HG02840 (cell line): ENCODE measurements around the gene SRSF4.

Experiments used
- ATAC-seq: cut with Tn5 transposase; IDR thresholded peaks from one replicate; pipeline ENCODE4 v1.9.1; 2021; ENCODE audit warnings: mild to moderate bottlenecking, moderate library complexity, moderate number of reproducible peaks; ENCODE audit not compliant: unreplicated experiment, low FRiP score

The SRSF4 gene

DNA sequence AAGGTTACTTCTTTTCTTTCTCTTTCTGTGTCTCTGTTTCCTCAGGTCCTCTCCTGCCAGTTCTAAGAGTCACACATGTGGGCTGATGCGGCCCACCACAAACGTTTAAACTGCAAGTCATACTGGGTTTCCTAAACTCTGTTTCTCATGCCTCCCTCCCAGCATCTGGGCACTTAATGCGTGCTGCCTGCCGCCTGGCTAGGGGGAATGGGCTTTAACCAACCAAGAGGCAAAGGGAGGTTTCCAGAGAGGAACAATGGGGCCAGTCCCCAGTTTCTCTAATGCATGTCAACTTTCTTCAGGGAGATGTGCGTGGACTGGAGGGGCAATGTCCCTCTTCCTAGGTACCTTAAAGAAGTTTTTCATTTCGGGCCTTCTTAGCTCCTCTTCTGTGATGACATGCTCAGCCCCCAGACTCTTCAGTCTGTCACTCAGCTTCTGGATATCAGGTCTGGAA, 19.9 kb upstream of the SRSF4 start:
- no peak for ATAC-seq

DNA sequence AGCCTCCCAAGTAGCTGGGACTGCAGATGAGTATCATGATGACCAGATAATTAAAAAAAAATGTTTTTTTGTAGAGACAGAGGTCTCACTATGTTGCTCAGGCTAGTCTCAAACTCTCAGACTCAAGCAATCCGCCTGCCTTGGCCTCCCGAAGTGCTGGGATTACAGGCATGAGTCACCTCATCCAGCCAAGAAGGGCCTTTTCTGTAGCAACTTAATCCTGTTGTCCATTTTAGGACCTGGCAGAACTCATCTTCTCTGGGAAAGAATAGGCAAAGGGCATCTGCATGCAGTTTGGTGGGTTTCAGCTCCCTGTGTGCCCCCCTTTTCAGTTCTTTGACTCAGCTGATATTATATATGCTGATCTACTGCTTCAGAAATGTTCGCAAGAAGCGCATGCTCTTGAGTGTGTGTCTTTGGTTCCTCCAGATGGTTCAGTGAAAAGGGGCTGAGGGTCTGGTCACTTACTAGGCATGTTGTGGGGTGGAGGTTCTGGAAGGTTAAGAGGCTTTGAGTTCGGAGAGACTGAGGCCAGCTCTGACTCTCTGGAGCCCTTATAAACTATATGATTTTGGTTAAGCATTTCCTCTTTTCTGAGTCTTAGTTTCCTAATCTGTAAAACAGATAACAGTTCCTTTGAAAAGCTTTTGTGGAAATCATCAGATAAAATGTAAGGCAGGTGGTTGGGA, 19.4 kb upstream of the SRSF4 start:
- ATAC-seq = no peak

DNA sequence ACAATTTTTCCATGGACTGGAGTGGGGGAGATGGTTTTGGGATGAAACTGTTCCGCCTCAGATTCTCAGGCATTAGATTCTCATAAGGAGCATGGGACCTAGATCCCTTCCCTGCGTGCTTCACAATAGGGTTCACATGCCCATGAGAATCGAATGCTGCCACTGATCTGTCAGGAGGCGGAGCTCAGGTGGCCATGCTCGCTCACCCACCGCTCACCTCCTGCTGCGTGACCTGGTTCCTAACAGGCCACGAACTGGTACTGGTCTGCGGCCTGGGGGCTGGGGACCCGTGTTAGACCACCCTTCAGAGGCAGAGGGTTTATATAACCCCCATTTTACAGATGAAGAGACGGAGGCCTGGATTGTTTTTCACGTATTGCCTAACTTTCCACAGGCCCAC, 16.3 kb upstream of the SRSF4 start:
- no peak for ATAC-seq

DNA sequence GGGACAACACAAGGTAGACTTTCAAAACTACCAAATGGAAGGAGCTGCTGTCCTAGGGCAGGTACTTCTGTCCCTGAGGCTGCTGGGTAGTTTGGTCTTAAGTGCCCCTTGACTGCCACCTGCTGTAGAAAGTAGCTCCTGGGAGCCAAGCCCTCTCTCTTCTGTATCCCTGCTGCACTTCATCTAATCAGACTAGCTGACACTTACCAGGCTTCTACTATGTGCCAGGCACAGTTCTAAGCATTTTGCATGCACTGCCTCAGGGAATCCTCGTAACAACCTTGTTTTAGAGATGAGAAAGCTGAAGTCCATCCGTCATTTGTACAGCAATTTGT, 15.9 kb upstream of the SRSF4 start:
- ATAC-seq = no peak

DNA sequence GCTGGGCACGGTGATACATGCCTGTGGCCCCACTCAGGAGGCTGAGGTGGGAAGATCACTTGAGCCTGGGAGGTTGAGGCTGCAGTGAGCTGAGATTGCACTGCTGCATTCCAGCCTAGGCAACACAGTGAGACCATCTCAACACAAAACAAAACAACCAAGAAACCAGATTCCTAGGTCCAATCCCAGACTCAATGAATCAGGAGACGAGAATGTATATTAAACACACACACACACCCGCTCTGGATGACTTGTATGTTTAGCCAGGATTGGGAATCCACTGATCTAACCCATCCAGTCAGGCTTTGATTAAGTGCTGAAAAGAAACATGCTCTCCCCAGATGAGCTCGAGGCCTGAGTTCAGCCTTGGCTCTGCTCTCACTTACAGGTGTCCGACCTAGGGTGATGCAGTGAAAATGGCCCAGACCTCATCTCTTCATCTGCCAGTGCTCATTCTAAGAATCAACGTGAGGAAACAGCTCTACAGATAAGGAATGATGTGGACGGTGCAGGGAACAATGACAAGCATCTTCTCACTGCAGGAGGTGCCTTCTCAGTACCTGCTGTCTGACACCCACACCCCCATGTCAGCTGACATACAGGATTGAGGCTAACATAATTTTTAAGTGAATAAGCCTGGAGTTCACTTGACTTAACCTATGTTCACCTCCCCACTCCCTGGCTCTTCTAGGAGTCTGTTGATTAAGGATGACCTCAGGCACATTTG, 15.3 kb upstream of the SRSF4 start:
- ATAC-seq = no peak

DNA sequence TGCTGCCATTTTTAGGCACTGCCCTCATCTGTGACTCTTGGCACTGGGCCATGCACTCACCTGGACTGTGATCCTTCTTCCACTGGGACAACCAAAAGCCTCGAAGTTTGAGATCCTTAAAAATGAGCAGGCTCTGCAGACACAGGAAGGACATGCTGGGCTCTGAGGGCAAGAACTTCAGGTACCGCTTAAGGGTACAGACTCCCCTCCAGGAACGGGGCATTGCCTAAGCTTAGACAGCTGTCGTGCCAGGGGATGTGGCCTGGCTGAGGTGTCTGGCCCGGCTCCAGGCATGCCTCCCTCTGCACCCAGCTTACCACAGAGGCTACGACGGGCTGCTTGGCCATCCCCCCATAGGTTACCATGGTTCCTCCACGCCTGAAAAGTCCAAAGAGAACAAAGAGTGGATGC, 14.2 kb upstream of the SRSF4 start:
- no peak for ATAC-seq

DNA sequence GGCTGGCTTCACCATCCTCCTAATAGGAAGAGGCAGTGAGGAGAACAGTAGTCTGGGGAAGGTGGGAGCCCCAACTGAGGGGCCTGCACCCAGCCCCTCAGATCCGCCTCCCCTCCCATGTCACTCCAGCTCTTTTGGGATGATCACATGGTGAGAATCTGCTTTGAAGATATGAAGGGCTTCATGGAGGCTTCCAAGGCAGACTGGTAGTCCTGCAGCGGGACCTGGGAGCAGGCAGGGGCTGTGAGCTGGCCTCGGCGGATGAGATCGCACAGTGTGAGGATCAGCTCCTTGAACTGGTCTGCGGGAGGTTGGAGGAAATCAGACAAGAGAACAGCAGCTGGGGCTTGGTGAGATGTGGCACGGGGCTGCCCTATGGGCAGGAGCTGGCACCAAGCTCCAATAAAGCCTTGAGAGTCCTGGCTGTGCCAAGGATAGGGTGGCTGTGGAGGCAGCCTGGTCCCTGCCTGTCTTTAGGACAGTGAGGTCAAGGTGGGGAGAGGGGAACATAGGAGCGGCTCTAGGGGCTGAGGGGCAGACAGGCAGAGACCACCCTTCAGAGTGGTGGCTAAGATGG, 12.3 kb upstream of the SRSF4 start:
- ATAC-seq = no peak

DNA sequence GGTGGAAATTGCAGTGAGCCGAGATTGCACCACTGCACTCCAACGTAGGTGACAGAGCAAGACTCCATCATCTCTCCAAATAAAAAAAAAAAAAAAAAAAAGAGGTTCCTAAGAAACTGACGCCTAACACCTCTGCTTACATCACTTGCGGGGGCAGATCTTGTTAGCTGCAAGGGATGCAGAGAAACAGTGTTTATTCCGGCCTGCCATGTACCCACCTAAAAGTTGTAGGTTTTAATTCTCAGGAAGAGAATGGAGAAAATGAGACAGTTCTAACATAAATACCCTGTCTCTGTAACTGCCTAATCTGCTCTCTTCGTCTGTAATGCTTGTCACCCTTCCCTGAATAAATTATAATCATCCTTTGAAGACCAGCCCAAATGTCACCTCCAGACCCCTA, 9.0 kb upstream of the SRSF4 start:
- no peak for ATAC-seq

DNA sequence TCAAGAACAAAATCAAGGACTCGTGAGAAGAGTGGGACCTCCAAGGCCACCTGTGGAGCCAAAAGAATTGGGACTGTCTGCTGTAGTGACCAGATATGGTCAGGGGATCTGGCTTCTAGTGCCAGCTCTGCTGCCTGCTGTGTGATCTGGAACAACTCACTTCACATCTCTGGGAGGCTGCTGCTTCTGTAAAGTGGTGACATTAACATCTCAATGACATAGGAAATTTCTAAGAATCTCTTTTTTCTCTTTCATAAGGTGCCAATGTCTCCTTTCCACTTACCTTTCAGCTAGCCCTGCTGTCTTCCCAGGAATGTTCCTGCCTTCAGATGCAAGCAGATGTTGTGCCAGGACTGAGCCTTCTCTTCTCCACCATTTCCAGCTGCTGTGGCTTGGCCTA, 5.0 kb upstream of the SRSF4 start:
- no peak for ATAC-seq

DNA sequence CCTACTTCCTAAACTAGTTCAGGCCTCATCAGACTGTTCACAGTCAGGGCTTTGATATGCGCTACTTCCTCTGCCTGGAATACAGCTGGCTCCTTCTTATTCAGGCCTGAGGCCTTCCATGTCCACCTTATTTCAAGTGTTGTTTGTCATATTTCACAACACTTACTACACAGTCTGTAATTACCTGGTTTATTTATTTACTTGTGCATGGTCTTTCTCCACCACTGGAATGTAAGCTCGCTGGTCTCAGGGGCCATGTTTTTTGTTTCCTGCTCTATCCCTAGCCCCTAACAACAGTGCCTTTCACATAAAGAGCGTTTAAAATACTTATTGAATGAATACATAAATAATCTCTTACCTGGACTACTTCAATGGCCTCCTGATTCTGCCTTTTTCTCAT, 4.6 kb upstream of the SRSF4 start:
- no peak for ATAC-seq

DNA sequence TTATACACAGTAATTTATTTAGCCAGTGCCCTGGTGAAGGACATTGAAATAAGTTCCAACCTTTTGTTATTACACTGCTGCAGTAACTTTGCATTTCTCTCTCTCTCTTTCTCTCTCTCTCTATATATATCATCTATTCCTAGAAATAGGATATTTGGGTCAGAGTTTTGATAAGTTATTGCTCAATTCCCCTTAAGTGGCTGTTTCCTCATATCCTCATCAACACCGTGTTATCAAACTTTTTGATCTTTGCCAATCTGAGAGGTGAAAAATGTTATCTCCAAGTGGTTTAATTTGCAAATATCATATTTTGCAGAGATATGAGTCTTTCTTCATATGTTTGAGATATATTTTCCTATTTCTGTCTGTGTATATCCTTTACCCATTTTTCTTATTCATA, 1.6 kb upstream of the SRSF4 start:
- no peak for ATAC-seq

DNA sequence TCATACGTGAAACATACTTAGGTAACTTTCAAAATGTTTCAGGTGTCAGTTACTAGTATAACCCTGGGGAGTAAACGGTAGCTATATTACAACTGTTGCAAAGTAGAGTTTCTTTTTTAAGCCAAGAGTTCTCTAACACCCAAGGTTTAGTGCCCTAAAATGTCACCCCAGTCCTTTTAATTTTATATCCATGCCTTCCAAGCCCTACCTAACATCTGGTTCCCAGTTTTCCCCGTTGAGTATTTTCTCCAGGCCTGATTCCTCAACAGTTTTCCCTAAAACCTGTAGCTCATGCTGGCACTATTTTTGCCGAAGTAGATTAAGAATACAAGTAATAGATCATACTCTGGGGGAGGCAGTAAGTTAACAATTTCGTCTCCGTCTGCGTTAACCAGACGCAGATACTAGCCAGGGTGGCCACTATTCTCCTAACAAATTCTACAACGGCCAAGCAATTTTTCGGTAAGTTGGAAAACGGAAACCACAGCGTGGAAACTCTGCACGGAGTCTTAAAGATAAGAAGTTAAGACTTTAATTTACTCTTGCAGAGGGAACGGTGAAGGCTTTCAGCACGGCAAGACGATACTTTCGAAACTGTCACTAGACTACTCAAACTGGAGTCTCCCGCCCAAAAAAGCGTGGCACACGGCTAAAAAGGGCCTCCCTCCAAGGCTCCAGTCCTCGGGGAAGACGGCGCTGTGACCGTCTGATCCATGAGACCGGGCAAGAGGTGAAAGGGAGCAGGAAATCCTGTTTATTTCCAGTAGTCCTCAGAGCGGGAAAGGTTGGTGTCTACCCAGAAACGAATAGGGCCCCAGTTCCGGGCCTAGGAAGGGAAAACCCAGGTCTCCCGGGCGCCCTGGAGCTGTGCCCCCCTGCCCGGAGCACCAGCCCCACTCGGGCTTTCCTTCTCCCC, 945 bp downstream of the SRSF4 start:
- ATAC-seq = no peak

DNA sequence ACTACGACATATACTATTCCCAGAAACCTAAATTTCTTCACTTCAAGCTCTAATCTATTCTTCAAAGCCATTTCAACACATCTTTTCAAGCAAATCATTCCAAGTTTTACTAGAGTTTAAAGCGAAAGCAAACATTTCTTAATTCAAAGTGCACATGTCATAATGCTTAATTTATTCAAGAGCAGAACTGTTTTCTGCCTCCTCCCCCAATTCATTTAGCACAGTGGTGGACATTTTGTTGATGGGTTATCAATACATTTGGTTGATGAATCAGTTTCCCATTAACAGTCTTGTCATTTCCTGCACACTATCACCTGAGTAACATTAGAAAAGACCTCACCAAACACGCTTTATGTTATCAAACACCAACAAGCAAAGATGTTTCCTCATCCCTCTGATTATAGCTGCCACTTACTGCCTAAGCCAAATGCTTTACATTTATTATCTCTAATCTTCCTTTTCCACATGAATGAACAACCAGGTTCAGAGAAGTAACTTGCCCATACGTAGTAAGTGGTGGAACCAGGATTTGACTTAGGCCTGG, 2.0 kb downstream of the SRSF4 start:
- ATAC-seq = no peak

DNA sequence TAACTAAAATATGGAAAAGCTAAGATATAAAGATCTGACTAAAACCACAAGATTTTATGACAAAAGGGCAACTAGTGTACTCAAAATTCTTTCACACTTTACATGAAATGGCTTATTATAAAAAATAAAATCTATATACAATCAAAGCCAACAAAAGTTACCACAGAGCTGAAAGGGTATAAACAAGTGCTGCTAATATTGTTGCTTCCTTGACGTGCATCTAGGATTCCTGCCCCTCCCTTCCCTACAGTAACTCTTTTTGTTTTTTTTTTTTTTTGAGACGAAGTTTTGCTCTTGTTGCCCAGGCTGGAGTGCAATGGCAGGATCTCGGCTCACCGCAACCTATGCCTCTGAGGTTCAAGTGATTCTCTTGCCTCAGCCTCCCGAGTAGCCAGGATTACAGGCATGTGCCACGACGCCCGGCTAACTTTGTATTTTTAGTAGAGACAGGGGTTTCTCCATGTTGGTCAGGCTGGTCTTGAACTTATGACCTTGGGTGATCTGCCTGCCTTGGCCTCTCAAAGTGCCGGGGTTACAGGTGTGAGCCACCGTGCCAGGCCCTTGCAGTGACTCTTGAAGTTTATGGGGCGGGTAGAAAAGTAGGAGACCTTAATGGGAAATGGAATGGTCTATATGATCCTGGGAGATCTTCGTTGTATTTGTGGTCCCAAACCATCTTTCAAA, 4.5 kb downstream of the SRSF4 start:
- no peak for ATAC-seq

DNA sequence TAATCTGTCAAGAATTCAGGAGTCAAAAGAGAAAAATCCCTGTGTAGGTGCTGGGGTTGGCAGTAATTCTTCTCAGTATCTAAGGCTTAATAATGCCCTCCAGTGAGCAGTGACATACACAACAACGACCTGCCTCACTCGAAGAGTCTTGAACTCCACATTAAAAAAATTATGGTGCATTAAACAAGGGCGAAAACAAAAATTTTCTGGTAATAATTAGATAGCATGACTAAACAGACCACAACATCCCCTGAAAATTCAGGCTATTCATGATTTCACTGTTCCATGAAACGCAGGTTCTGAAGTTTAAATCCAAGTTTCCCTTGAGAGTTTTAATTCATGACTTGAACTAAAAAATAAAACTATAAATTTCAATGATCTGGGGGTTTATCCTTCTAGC, 5.1 kb downstream of the SRSF4 start:
- no peak for ATAC-seq

DNA sequence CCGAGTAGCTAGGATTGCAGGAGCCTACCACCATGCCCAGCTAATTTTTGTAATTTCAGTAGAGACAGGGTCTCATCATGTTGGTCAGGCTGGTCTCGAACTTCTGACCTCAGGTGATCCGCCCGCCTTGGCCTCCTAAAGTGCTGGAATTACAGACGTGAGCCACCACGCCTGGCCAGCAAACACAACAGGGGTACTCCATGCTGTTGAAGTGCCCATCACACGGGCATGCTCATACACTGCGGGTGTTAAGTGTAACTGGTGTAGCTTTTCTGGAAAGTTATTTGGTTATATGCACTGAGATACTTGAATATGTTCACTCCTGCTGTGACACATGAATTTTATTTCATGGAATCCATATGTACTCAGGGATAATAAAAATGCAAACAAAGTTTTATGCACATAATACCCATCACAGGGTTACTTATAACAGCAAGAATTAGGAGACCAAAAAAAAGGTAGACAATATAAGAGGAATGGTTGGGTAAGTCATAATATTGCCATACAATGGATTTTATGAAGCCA, 9.2 kb downstream of the SRSF4 start:
- ATAC-seq = no peak

DNA sequence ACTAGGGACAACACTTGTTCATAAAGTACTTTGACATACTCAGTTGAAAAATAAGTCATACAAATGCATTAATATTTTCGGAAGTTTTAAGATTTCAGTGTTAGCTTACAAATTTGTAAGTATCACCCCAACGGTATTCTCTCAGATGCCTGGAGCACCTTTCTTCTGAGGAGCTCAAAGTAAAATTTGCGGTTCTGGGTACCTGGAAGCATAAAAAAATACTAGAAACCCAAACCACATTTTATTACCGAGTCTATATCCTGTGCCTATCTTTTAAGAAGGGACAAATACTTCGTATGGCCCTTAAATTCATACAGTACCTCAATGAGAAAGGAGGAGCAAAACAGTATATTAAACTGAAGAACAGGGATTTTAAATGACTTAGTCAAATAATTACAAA, 10.2 kb downstream of the SRSF4 start:
- no peak for ATAC-seq

DNA sequence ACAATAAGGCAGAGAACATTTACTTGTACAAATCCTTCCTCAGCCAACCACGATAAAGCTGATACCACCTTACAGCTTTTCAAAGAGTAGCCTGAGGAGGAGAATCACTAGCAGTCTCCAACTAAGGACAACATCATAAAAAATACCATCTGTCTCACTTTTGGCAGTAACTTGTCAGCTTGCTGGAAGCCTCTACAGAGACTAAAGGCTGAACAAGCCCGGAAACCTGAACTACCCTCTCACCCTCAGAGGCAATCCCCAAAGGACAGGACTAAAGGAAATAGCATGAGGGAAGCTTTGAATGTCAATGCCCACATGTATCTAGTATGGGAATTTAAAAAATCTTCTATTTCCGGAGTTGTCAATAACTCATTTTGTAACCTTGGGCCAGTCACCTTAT, 10.6 kb downstream of the SRSF4 start:
- no peak for ATAC-seq

DNA sequence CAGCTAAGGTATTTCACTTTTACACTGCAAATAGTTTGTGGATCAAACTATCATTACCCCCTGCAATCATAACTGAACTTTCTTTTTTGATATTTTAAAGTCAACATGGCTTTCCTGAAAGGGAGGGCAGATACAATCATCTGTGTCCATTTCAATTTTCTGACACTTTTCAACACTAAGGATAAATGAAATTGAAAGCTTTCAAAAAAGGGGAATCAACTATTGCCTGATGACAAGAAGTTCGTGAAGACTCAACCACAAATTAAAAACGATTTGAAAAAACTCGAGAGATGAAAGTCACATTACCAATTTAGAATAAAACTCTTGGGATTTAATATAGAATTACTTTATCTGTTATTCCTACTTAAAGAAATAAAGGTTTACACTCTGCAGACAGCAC, 11.7 kb downstream of the SRSF4 start:
- no peak for ATAC-seq

DNA sequence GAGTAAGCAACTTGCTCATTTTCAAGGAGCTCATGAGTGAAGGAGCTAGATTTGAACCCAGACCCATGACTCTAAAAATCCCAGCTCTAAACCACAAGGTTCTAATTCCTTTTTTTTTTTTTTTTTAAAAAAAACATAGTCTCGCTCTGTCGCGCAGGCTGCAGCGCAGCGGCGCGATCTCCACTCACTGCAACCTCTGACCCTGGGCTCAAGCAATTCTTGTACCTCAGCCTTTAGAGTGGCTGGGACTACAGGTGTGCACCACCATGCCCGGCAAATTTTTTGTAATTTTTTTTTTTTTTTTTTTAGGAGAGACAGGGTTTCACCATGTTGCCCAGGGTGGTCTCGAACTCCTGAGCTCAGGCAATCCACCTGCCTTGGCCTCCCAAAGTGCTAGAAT, 13.8 kb downstream of the SRSF4 start:
- no peak for ATAC-seq
